AG04450 (cell line): ENCODE results near the gene ADAM23. TPM values are rescaled to one million over a fixed set of nuclear protein-coding genes. Genes with fewer than 3 reads are reported as not detected.
A peak's percentile ranks its signal among the peaks of the same experiment; 100 is the strongest.

Experiments used
- CTCF ChIA-PET: fragments of 300-600, 350-600 bp; formaldehyde crosslinking; extraction: SDS; loops from one replicate; lab custom pipeline; 2022; ENCODE audit warnings: antibody characterized with exemption, inconsistent platforms; lab: Charles Lee
- POLR2A ChIA-PET: fragments of 350-600 bp; formaldehyde crosslinking; extraction: SDS; loops from one replicate; lab custom pipeline; 2021; ENCODE audit warnings: antibody characterized with exemption, inconsistent platforms; lab: Yijun Ruan, JAX
- DNase-seq: peaks from one replicate; pipeline ENCODE4 v3.0.0-alpha.2; 2011; ENCODE audit warnings: low read depth, low spot score
- H3K27ac ChIP-seq: one replicate; pipeline ENCODE4 v1.5.1; 2012; ENCODE audit warnings: low read depth, low read length, control low read depth
- H3K27me3 ChIP-seq: one replicate; pipeline ENCODE4 v1.6.0; 2012; ENCODE audit warnings: low read length; ENCODE audit not compliant: control insufficient read depth, insufficient read depth
- H3K4me3 ChIP-seq: 2 replicates; pipeline ENCODE4 v1.5.1; 2011; ENCODE audit warnings: mild to moderate bottlenecking, low read depth, low read length, control low read depth
- H3K9me3 ChIP-seq: 2 replicates; pipeline ENCODE4 v1.5.1; 2012; ENCODE audit warnings: low read length; ENCODE audit not compliant: control insufficient read depth, insufficient read depth
- CTCF ChIP-seq: IDR thresholded peaks from 2 replicates; pipeline ENCODE4 v1.5.1; 2011; ENCODE audit warnings: low read depth, low read length, control low read depth, inconsistent platforms
- polyA plus RNA-seq: library from polyadenylated mRNA; depleted of rRNA; stranded (reverse); fragments of >200 nt; gene quantifications from 2 replicates; pipeline ENCODE4 v1.2.3, GENCODE V29; 2011

Gene ADAM23
- polyA plus RNA-seq, 1 experiment = 6.6 TPM

GRCh38 chr2:206433190-206433589, 10.1 kb upstream of the ADAM23 start:
- POLR2A ChIA-PET = no interaction called here

GRCh38 chr2:206433686-206434085, 9.6 kb upstream of the ADAM23 start:
- ChIA-PET POLR2A (no interaction called here), CTCF (no interaction called here)
- Histone ChIP-seq H3K27me3 (no peaks in the 10 kb centered on the region), H3K9me3 (no peaks in the 10 kb centered on the region), H3K4me3 (no peak overlapping the region), H3K27ac (no peak overlapping the region)
- no peak for DNase-seq
- no peak for TF ChIP-seq CTCF

More at GRCh38 chr2:206433190-206433589, 10.1 kb upstream of the ADAM23 start:
- Histone ChIP-seq H3K9me3 (no peaks in the 10 kb centered on the region), H3K4me3 (no peak overlapping the region), H3K27ac (no peak overlapping the region), H3K27me3 (no peaks in the 10 kb centered on the region)
- no peak for DNase-seq
- CTCF ChIA-PET = no interaction called here
- TF ChIP-seq CTCF = no peak

- no peak for DNase-seq
- POLR2A ChIA-PET = no interaction called here
Observed at GRCh38 chr2:206435742-206436141, 7.6 kb upstream of the ADAM23 start.

GRCh38 chr2:206438196-206438724, 5.1 kb upstream of the ADAM23 start:
- Histone ChIP-seq H3K27ac (no peak overlapping the region), H3K27me3 (peaks cover 24% of the 10 kb centered on the region), H3K4me3 (no peak overlapping the region), H3K9me3 (no peaks in the 10 kb centered on the region)
- ChIA-PET CTCF (no interaction called here), POLR2A (no interaction called here)
- TF ChIP-seq CTCF = no peak
- no peak for DNase-seq

More at GRCh38 chr2:206435742-206436141, 7.6 kb upstream of the ADAM23 start:
- H3K27me3 ChIP-seq = peaks cover 11% of the 10 kb centered on the region
- H3K4me3 ChIP-seq = no peak overlapping the region
- TF ChIP-seq CTCF = no peak
- CTCF ChIA-PET = no interaction called here
- no peaks in the 10 kb centered on the region for H3K9me3 ChIP-seq
- no peak overlapping the region for H3K27ac ChIP-seq

GRCh38 chr2:206442474-206442832, 879 bp upstream of the ADAM23 start:
- CTCF ChIA-PET = no interaction called here
- Histone ChIP-seq H3K27me3 (peaks cover 24% of the 10 kb centered on the region), H3K9me3 (no peaks in the 10 kb centered on the region), H3K27ac (no peak overlapping the region), H3K4me3 (peak overlapping the region; percentile 62)
- DNase-seq = no peak
- POLR2A ChIA-PET = no interaction called here
- no peak for TF ChIP-seq CTCF
